ENCODE data around the gene CLEC1A. TPM values are rescaled to one million over a fixed set of nuclear protein-coding genes. Genes with fewer than 3 reads are reported as not detected.

CLEC1A gene
- total and polyA plus RNA-seq, 7 experiments from 2014 or later, result 1.0 TPM; not detected in 6

DNA sequence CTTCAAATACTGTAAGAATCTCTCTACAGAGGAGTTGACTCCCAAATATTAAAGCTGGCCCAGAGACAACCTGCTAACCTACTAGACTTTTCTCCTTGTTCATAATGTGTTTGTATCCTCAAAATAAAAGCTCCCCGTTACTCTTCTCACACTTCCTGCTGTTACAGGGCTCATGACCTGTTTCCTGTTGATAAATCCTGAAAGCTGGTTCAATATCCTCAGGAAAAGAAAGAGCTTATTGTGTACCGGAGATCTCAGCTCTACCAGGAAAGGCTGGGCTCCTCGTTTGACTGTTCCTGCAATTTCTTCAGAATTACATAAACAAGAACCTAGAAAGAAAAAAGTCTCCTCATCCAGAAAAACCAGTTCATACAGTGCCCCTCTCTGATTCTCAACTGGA, 30.8 kb downstream of the CLEC1A start:
- Histone ChIP-seq H3K9me3 (ENCODE audit: control insufficient read depth in 2 of 3, low read length in 3 of 3) (no peaks in the 10 kb centered on the region), H3K4me1 (ENCODE audit: control insufficient read depth in 2 of 2, insufficient read depth in 2 of 2, low read length in 2 of 2) (no peaks in the 10 kb centered on the region), H3K27ac (ENCODE audit: low read depth, low read length) (no peak overlapping the region), H3K4me3 (ENCODE audit: low read length) (no peak overlapping the region), H3K27me3 (ENCODE audit: control insufficient read depth in 2 of 2, insufficient read depth in 2 of 2, low read length in 2 of 2) (no peaks in the 10 kb centered on the region), H3K36me3 (ENCODE audit: control insufficient read depth in 2 of 3, insufficient read depth in 3 of 3, low read length in 3 of 3) (no peaks in the 10 kb centered on the region)
- Mint-ChIP-seq H3K4me1 (peaks cover 0 to 6% (median 0%) of the 10 kb centered on the region in 7 donors), H3K36me3 (no peaks in the 10 kb centered on the region), H3K27me3 (peaks cover 9 to 52% (median 22%) of the 10 kb centered on the region in 5 donors), H3K9me3 (no peaks in the 10 kb centered on the region), H3K4me3 (no peak overlapping the region), H3K27ac (no peak overlapping the region)
- ChIA-PET CTCF (no interaction called here), POLR2A (no interaction called here)
- intact Hi-C loops (cut with micrococcal nuclease), result no loop called here
- DNase-seq (no peak), ATAC-seq (no peak)

DNA sequence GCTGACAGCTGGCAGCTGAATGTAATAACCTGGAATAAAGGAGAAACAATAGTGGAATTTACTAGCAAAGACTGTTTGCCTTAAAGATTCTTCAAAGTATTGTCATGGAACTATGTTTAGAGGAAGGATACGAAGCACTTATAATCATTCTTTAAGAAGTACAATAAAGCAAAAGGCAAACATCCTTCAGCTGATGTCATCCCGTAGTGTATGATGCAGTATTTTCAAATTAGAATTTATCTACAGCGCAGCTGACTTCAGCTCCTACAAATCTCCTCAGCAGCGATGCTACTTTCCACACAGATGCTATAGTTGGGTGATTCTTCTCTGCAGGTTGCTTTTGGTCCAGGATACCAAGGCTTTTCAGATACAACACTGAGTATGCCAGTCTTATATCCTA, 31.5 kb downstream of the CLEC1A start:
- no peak for ATAC-seq
- Mint-ChIP-seq H3K27me3 (peaks cover 9 to 53% (median 22%) of the 10 kb centered on the region in 5 donors), H3K27ac (no peak overlapping the region), H3K4me1 (peaks cover 0 to 6% (median 0%) of the 10 kb centered on the region in 7 donors), H3K36me3 (no peaks in the 10 kb centered on the region), H3K4me3 (no peak overlapping the region), H3K9me3 (no peaks in the 10 kb centered on the region)
- Histone ChIP-seq H3K27me3 (ENCODE audit: control insufficient read depth in 2 of 2, insufficient read depth in 2 of 2, low read length in 2 of 2) (no peaks in the 10 kb centered on the region), H3K9me3 (ENCODE audit: control insufficient read depth in 2 of 3, low read length in 3 of 3) (no peaks in the 10 kb centered on the region), H3K4me3 (ENCODE audit: low read length) (no peak overlapping the region), H3K36me3 (ENCODE audit: control insufficient read depth in 2 of 3, insufficient read depth in 3 of 3, low read length in 3 of 3) (no peaks in the 10 kb centered on the region), H3K27ac (ENCODE audit: low read depth, low read length) (no peak overlapping the region), H3K4me1 (ENCODE audit: control insufficient read depth in 2 of 2, insufficient read depth in 2 of 2, low read length in 2 of 2) (no peaks in the 10 kb centered on the region)
- CTCF ChIA-PET, result no interaction called here
- POLR2A ChIA-PET, result no interaction called here
- no peak for DNase-seq
- intact Hi-C loops (cut with micrococcal nuclease), result no loop called here

DNA sequence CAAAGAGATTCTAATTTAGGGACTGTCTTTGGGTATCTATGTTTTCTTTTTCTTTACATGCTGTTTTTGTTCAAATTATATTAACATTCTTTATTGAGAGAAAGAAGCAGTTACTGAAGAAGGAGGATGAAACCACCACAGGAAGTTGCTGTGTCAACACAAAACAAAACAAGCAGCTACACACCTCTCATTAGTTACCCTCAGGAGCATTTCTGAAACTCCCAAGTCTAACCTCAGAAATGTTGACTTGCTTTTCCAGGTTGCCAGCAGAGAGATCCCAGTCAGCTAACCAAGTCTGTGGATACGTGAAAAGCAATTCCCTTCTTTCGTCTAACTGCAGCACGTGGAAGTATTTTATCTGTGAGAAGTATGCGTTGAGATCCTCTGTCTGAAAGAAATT, 33.5 kb downstream of the CLEC1A start:
- ChIA-PET POLR2A (no interaction called here), CTCF (no interaction called here)
- Histone ChIP-seq H3K4me1 (ENCODE audit: control insufficient read depth in 2 of 2, insufficient read depth in 2 of 2, low read length in 2 of 2) (no peaks in the 10 kb centered on the region), H3K4me3 (ENCODE audit: low read length) (no peak overlapping the region), H3K36me3 (ENCODE audit: control insufficient read depth in 2 of 3, insufficient read depth in 3 of 3, low read length in 3 of 3) (no peaks in the 10 kb centered on the region), H3K27me3 (ENCODE audit: control insufficient read depth in 2 of 2, insufficient read depth in 2 of 2, low read length in 2 of 2) (no peaks in the 10 kb centered on the region), H3K9me3 (ENCODE audit: control insufficient read depth in 2 of 3, low read length in 3 of 3) (no peaks in the 10 kb centered on the region), H3K27ac (ENCODE audit: low read depth, low read length) (no peak overlapping the region)
- peaks cover 0 to 6% (median 0%) of the 10 kb centered on the region in 7 donors for H3K4me1 Mint-ChIP-seq
- intact Hi-C loops (cut with micrococcal nuclease), result no loop called here
- H3K27me3 Mint-ChIP-seq, result peaks cover 9 to 57% (median 18%) of the 10 kb centered on the region in 5 donors
- no peak for DNase-seq
- ATAC-seq, result no peak
- H3K36me3 Mint-ChIP-seq, result no peaks in the 10 kb centered on the region
- H3K4me3 Mint-ChIP-seq, result no peak overlapping the region
- no peak overlapping the region for H3K27ac Mint-ChIP-seq
- H3K9me3 Mint-ChIP-seq, result no peaks in the 10 kb centered on the region

DNA sequence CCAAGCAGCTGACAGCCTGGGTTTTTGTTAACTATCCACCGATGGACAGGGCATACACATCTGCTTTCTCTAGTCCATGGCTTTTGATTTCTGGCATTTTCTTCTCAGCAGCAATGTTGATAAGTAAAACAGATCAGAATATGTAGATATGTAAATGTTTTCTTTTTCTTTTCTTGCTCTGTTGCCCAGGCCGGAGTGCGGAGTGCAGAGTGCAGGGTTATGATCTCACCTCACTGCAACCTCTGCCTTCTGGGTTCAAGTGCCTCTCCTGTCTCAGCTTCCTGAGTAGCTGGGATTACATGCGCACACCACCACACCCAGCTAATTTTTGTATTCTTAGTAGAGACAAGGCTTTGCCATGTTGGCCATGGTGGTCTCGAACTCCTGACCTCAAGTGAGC, 40.4 kb downstream of the CLEC1A start:
- DNase-seq (no peak), ATAC-seq (no peak)
- no peak overlapping the region for H3K27ac Mint-ChIP-seq
- H3K36me3 ChIP-seq (ENCODE audit: control insufficient read depth in 2 of 3, insufficient read depth in 3 of 3, low read length in 3 of 3), result no peaks in the 10 kb centered on the region
- H3K27me3 Mint-ChIP-seq, result peaks cover 0 to 49% (median 13%) of the 10 kb centered on the region in 5 donors
- no peaks in the 10 kb centered on the region for H3K27me3 ChIP-seq (ENCODE audit: control insufficient read depth in 2 of 2, insufficient read depth in 2 of 2, low read length in 2 of 2)
- H3K4me1 ChIP-seq (ENCODE audit: control insufficient read depth in 2 of 2, insufficient read depth in 2 of 2, low read length in 2 of 2), result no peaks in the 10 kb centered on the region
- H3K27ac ChIP-seq (ENCODE audit: low read depth, low read length), result no peak overlapping the region
- no peak overlapping the region for H3K4me3 Mint-ChIP-seq
- ChIA-PET CTCF (interaction anchor here (0.6 kb wide), 1 partner anchor 109 kb away, joined by 3 read pairs; no protein-coding TSS in a partner anchor), POLR2A (interaction anchor here (0.7 kb wide), 1 partner anchor 37 kb away, joined by 3 read pairs; no protein-coding TSS in a partner anchor)
- H3K9me3 ChIP-seq (ENCODE audit: control insufficient read depth in 2 of 3, low read length in 3 of 3), result no peaks in the 10 kb centered on the region
- no peaks in the 10 kb centered on the region for H3K9me3 Mint-ChIP-seq
- H3K4me1 Mint-ChIP-seq, result no peaks in the 10 kb centered on the region
- intact Hi-C loops (cut with micrococcal nuclease), result no loop called here
- no peak overlapping the region for H3K4me3 ChIP-seq (ENCODE audit: low read length)
- no peaks in the 10 kb centered on the region for H3K36me3 Mint-ChIP-seq

DNA sequence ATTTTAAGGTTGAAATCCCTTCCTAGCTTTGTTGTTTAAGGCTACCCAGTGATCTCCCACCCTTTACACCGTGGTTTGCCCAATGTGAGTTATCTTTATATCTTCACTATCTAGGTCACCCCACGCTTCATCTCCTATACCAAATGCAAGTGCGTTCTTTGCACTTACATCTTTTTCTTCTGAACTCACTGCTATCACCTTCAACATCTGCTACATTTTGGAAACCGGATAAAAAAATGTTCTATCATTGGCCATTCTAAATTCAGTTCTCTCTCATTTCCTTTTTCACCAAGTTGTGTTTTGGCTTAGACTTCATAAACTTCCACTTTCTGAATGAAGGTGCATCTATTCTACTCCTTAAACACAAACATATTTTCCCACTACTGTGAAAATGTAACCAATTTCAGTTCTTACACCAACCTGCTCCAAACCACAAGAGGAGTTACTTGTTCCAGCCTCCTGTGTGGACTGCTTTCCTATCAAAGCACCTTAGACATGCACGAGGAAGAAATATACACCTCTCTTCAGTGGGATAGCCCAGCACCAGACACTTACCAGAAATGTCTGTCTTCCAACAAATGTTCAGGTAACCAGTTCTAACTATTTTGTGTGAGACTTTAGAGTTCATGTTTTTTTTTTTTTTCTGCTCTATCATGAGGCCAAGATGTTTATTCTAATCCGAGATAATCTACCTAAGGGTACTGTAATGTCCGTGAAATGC, 46.4 kb downstream of the CLEC1A start:
- peaks cover 5 to 8% (median 7%) of the 10 kb centered on the region in 7 donors for H3K4me1 Mint-ChIP-seq
- Histone ChIP-seq H3K36me3 (ENCODE audit: control insufficient read depth in 2 of 3, insufficient read depth in 3 of 3, low read length in 3 of 3) (no peaks in the 10 kb centered on the region), H3K4me1 (ENCODE audit: control insufficient read depth in 2 of 2, insufficient read depth in 2 of 2, low read length in 2 of 2) (no peaks in the 10 kb centered on the region), H3K27me3 (ENCODE audit: control insufficient read depth in 2 of 2, insufficient read depth in 2 of 2, low read length in 2 of 2) (no peaks in the 10 kb centered on the region), H3K4me3 (ENCODE audit: low read length) (no peak overlapping the region), H3K27ac (ENCODE audit: low read depth, low read length) (no peak overlapping the region), H3K9me3 (ENCODE audit: control insufficient read depth in 2 of 3, low read length in 3 of 3) (no peaks in the 10 kb centered on the region)
- no peak for ATAC-seq
- DNase-seq, result no peak
- H3K9me3 Mint-ChIP-seq, result peaks cover 0 to 5% (median 0%) of the 10 kb centered on the region in 11 donors
- peaks cover 11 to 47% (median 29%) of the 10 kb centered on the region in 5 donors for H3K27me3 Mint-ChIP-seq
- POLR2A ChIA-PET, result no interaction called here
- intact Hi-C loops (cut with micrococcal nuclease), result no loop called here
- CTCF ChIA-PET, result no interaction called here
- no peak overlapping the region for H3K27ac Mint-ChIP-seq
- H3K4me3 Mint-ChIP-seq, result peak overlapping the region in 1 of 10 donors; percentile 1
- H3K36me3 Mint-ChIP-seq, result no peaks in the 10 kb centered on the region

DNA sequence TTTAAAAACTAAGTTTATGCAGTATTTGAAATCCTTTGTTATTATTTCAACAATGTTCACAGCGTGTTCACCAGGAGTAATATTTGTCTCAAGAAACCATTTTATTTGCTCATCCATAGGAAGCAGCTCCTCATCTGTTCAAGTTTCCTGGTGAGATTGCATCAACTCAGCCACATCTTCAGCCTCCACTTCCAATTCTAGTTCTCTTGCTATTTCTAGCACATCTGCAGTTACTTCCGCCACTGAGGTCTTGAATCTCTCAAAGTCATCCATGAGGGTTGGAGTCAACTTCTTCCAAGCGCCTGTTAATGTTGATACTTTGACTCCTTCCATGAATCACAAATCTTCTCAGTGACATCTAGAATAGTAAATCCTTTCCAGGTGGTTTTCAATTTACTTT, 50.3 kb downstream of the CLEC1A start:
- Mint-ChIP-seq H3K27ac (no peak overlapping the region), H3K4me3 (no peak overlapping the region), H3K9me3 (peaks cover 0 to 5% (median 0%) of the 10 kb centered on the region in 11 donors), H3K36me3 (no peaks in the 10 kb centered on the region), H3K4me1 (peaks cover 5 to 8% (median 7%) of the 10 kb centered on the region in 7 donors), H3K27me3 (peaks cover 23 to 49% (median 35%) of the 10 kb centered on the region in 5 donors)
- no peaks in the 10 kb centered on the region for H3K4me1 ChIP-seq (ENCODE audit: control insufficient read depth in 2 of 2, insufficient read depth in 2 of 2, low read length in 2 of 2)
- H3K9me3 ChIP-seq (ENCODE audit: control insufficient read depth in 2 of 3, low read length in 3 of 3), result no peaks in the 10 kb centered on the region
- intact Hi-C loops (cut with micrococcal nuclease), result no loop called here
- ATAC-seq (no peak), DNase-seq (no peak)
- POLR2A ChIA-PET, result no interaction called here
- no peak overlapping the region for H3K27ac ChIP-seq (ENCODE audit: low read depth, low read length)
- no peak overlapping the region for H3K4me3 ChIP-seq (ENCODE audit: low read length)
- H3K36me3 ChIP-seq (ENCODE audit: control insufficient read depth in 2 of 3, insufficient read depth in 3 of 3, low read length in 3 of 3), result no peaks in the 10 kb centered on the region
- CTCF ChIA-PET, result no interaction called here
- H3K27me3 ChIP-seq (ENCODE audit: control insufficient read depth in 2 of 2, insufficient read depth in 2 of 2, low read length in 2 of 2), result no peaks in the 10 kb centered on the region

DNA sequence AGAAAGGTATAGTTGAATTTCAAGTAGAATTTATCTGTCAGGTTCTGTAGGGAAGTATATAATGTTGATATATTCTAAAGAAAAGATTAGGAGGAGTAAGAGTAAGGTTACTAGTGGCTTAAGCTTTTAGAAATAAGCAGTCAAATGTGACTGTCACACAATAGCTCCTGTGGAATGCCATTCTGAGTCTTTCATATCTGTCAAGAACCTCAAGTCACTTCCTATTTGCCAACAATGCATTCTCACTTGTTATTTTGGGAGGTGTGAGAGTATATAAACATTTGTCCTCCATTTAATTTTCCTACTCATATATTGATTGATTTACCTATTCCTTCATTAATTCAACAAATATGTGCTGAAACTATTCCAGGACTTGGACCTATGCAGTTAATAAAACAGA, 56.6 kb downstream of the CLEC1A start:
- no peak overlapping the region for H3K4me3 Mint-ChIP-seq
- DNase-seq, result no peak
- H3K27me3 Mint-ChIP-seq, result peaks cover 11 to 51% (median 17%) of the 10 kb centered on the region in 5 donors
- H3K27ac ChIP-seq (ENCODE audit: low read depth, low read length), result no peak overlapping the region
- H3K36me3 Mint-ChIP-seq, result no peaks in the 10 kb centered on the region
- no peak for ATAC-seq
- no peak overlapping the region for H3K4me3 ChIP-seq (ENCODE audit: low read length)
- no peaks in the 10 kb centered on the region for H3K9me3 Mint-ChIP-seq
- no peaks in the 10 kb centered on the region for H3K9me3 ChIP-seq (ENCODE audit: control insufficient read depth in 2 of 3, low read length in 3 of 3)
- H3K27me3 ChIP-seq (ENCODE audit: control insufficient read depth in 2 of 2, insufficient read depth in 2 of 2, low read length in 2 of 2), result no peaks in the 10 kb centered on the region
- intact Hi-C loops (cut with micrococcal nuclease), result no loop called here
- H3K27ac Mint-ChIP-seq, result no peak overlapping the region
- no peaks in the 10 kb centered on the region for H3K36me3 ChIP-seq (ENCODE audit: control insufficient read depth in 2 of 3, insufficient read depth in 3 of 3, low read length in 3 of 3)
- no peaks in the 10 kb centered on the region for H3K4me1 ChIP-seq (ENCODE audit: control insufficient read depth in 2 of 2, insufficient read depth in 2 of 2, low read length in 2 of 2)
- POLR2A ChIA-PET, result interaction anchor here (0.6 kb wide), 1 partner anchor 169 kb away, joined by 3 read pairs; no protein-coding TSS in a partner anchor
- CTCF ChIA-PET, result interaction anchor here (0.6 kb wide), 1 partner anchor 8 kb away, joined by 3 read pairs; no protein-coding TSS in a partner anchor
- H3K4me1 Mint-ChIP-seq, result no peaks in the 10 kb centered on the region

All from naive thymus-derived CD4-positive, alpha-beta T cell (primary cell).